Measurements from ENCODE around the gene DNAH10. TPM values are rescaled to one million over a fixed set of nuclear protein-coding genes. Genes with fewer than 3 reads are reported as not detected.

The DNAH10 gene
- total RNA-seq, 1 experiment from 2014 or later, result 0.14 TPM

- Mint-ChIP-seq H3K27ac (ENCODE audit: unreplicated experiment) (no peak overlapping the region), H3K9me3 (ENCODE audit: low read depth, unreplicated experiment) (no peaks in the 10 kb centered on the region), H3K4me1 (ENCODE audit: low read depth, unreplicated experiment) (peaks cover 8% of the 10 kb centered on the region), H3K36me3 (ENCODE audit: insufficient read depth, unreplicated experiment) (no peaks in the 10 kb centered on the region), H3K27me3 (ENCODE audit: unreplicated experiment) (peaks cover 80% of the 10 kb centered on the region), H3K4me3 (ENCODE audit: low read depth, unreplicated experiment) (no peak overlapping the region)
- no peak for DNase-seq
- CTCF ChIA-PET, result no interaction called here
- BruUV-seq (replicated peaks), result no TSS peak
- intact Hi-C loops (cut with micrococcal nuclease; ENCODE audit: unreplicated experiment), result no loop called here
- no peak for TF ChIP-seq CTCF (IDR thresholded peaks at IDR 0.05; ENCODE audit: unreplicated experiment)
Observed at GRCh38 chr12:123906711-123907420, 144.8 kb downstream of the DNAH10 start.

- Mint-ChIP-seq H3K36me3 (ENCODE audit: insufficient read depth, unreplicated experiment) (peaks cover 5% of the 10 kb centered on the region), H3K4me1 (ENCODE audit: low read depth, unreplicated experiment) (peaks cover 8% of the 10 kb centered on the region), H3K27ac (ENCODE audit: unreplicated experiment) (no peak overlapping the region), H3K4me3 (ENCODE audit: low read depth, unreplicated experiment) (no peak overlapping the region), H3K9me3 (ENCODE audit: low read depth, unreplicated experiment) (no peaks in the 10 kb centered on the region), H3K27me3 (ENCODE audit: unreplicated experiment) (peaks cover 70% of the 10 kb centered on the region)
- no peak for TF ChIP-seq CTCF (IDR thresholded peaks at IDR 0.05; ENCODE audit: unreplicated experiment)
- intact Hi-C loops (cut with micrococcal nuclease; ENCODE audit: unreplicated experiment), result no loop called here
- BruUV-seq (replicated peaks), result no TSS peak
- DNase-seq, result no peak
- CTCF ChIA-PET, result no interaction called here
Observed at GRCh38 chr12:123907726-123908476, 145.8 kb downstream of the DNAH10 start.

GRCh38 chr12:123908884-123909725 lies 147.0 kb downstream of the DNAH10 start:
- H3K4me1 Mint-ChIP-seq (ENCODE audit: low read depth, unreplicated experiment), result peaks cover 8% of the 10 kb centered on the region
- no peak overlapping the region for H3K4me3 Mint-ChIP-seq (ENCODE audit: low read depth, unreplicated experiment)
- H3K27me3 Mint-ChIP-seq (ENCODE audit: unreplicated experiment), result peaks cover 69% of the 10 kb centered on the region
- TF ChIP-seq CTCF (IDR thresholded peaks at IDR 0.05; ENCODE audit: unreplicated experiment), result no peak
- intact Hi-C loops (cut with micrococcal nuclease; ENCODE audit: unreplicated experiment), result no loop called here
- no peaks in the 10 kb centered on the region for H3K9me3 Mint-ChIP-seq (ENCODE audit: low read depth, unreplicated experiment)
- no peak overlapping the region for H3K27ac Mint-ChIP-seq (ENCODE audit: unreplicated experiment)
- DNase-seq, result no peak
- CTCF ChIA-PET, result interaction anchor here (0.5 to 0.6 kb wide), 2 partner anchors 60 to 725 kb away, joined by 5 to 10 read pairs; no protein-coding TSS in a partner anchor
- H3K36me3 Mint-ChIP-seq (ENCODE audit: insufficient read depth, unreplicated experiment), result peaks cover 5% of the 10 kb centered on the region
- BruUV-seq (replicated peaks), result no TSS peak

- CTCF ChIA-PET, result no interaction called here
- BruUV-seq (replicated peaks), result no TSS peak
- no peak for TF ChIP-seq CTCF (IDR thresholded peaks at IDR 0.05; ENCODE audit: unreplicated experiment)
- Mint-ChIP-seq H3K9me3 (ENCODE audit: low read depth, unreplicated experiment) (no peaks in the 10 kb centered on the region), H3K27ac (ENCODE audit: unreplicated experiment) (no peak overlapping the region), H3K4me1 (ENCODE audit: low read depth, unreplicated experiment) (peaks cover 6% of the 10 kb centered on the region), H3K36me3 (ENCODE audit: insufficient read depth, unreplicated experiment) (peaks cover 5% of the 10 kb centered on the region), H3K27me3 (ENCODE audit: unreplicated experiment) (peaks cover 69% of the 10 kb centered on the region), H3K4me3 (ENCODE audit: low read depth, unreplicated experiment) (no peak overlapping the region)
- intact Hi-C loops (cut with micrococcal nuclease; ENCODE audit: unreplicated experiment), result no loop called here
- no peak for DNase-seq
Observed at GRCh38 chr12:123910057-123910456, 148.0 kb downstream of the DNAH10 start.

Measured in Calu3 (cell line).